ENCODE data around the gene SRP68.

- TF ChIP-seq POLR2AphosphoS5 (IDR thresholded peaks at IDR 0.05; ENCODE audit: borderline replicate concordance, low read depth, low read length) = no peak
- no peak for TF ChIP-seq EZH2 (IDR thresholded peaks at IDR 0.05)
Measured at GRCh38 chr17:76018340-76018680, 54.0 kb downstream of the SRP68 start.
